Bronchial epithelial cell (primary cell): ENCODE data around the gene LTN1. TPM values are rescaled to one million over a fixed set of nuclear protein-coding genes. Genes with fewer than 3 reads are reported as not detected.

ENCODE experiments used
- DNase-seq: peaks from one replicate; pipeline ENCODE4 v3.0.0-alpha.2; 2010; ENCODE audit warnings: low read depth
- FAIRE-seq: peaks from 2 replicates; lab custom pipeline; 2011; peaks lifted over from hg19 to GRCh38; lab: Jason Lieb, UNC
- H3K27me3 ChIP-seq: 2 replicates; pipeline ENCODE4 v1.5.1; 2011; ENCODE audit warnings: low read length; ENCODE audit not compliant: control insufficient read depth, insufficient read depth
- H3K36me3 ChIP-seq: 2 replicates; pipeline ENCODE4 v1.5.1; 2011; ENCODE audit warnings: low read length; ENCODE audit not compliant: control insufficient read depth, insufficient read depth
- H3K4me3 ChIP-seq: 2 replicates; pipeline ENCODE4 v1.5.1; 2011; ENCODE audit warnings: mild to moderate bottlenecking, low read depth, low read length, control low read depth
- CTCF ChIP-seq: IDR thresholded peaks from 2 replicates; pipeline ENCODE4 v1.5.1; 2011; ENCODE audit warnings: mild to moderate bottlenecking, moderate library complexity, low read length, control low read depth, inconsistent platforms; ENCODE audit not compliant: insufficient read depth, severe bottlenecking
- total RNA-seq: library from RNA; depleted of rRNA; stranded (reverse); fragments of >200 nt; gene quantifications from 2 replicates; pipeline ENCODE4 v1.2.1, GENCODE V29; 2014

The LTN1 gene
- total RNA-seq, 1 donor from 2014 or later = 25.0 TPM

DNA sequence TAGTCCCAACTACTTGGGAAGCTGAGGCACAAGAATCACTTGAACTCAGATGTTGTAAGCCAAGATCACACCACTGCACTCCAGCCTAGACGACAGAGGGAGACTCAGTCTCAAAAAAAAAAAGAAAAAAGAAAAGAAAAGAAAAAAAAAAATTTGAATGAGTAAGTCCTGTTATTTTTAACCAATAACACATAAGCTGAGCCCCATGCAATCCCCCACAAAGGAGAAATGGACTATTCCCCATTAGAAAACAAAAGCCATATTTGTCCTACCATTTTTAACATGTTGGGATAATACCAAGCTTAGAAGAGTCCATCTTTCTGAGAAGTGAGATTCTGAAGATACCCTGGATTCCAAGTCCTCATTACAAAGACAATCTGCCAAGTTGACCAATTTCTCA, 32.4 kb downstream of the LTN1 start:
- no peak overlapping the region for H3K4me3 ChIP-seq
- FAIRE-seq = no peak
- peaks cover 3% of the 10 kb centered on the region for H3K36me3 ChIP-seq
- no peak for TF ChIP-seq CTCF
- DNase-seq = no peak
- H3K27me3 ChIP-seq = no peaks in the 10 kb centered on the region

- DNase-seq (peak; percentile 24), FAIRE-seq (no peak)
- no peak overlapping the region for H3K4me3 ChIP-seq
- H3K36me3 ChIP-seq = peaks cover 3% of the 10 kb centered on the region
- no peak for TF ChIP-seq CTCF
- no peaks in the 10 kb centered on the region for H3K27me3 ChIP-seq
Observed at GRCh38 chr21:28959367-28960099, 33.1 kb downstream of the LTN1 start.

GRCh38 chr21:28953247-28953646, 39.4 kb downstream of the LTN1 start:
- Histone ChIP-seq H3K4me3 (no peak overlapping the region), H3K27me3 (no peaks in the 10 kb centered on the region), H3K36me3 (peaks cover 7% of the 10 kb centered on the region)
- DNase-seq = no peak
- no peak for TF ChIP-seq CTCF
- no peak for FAIRE-seq

GRCh38 chr21:28952686-28953085, 40.0 kb downstream of the LTN1 start:
- Histone ChIP-seq H3K36me3 (peaks cover 7% of the 10 kb centered on the region), H3K27me3 (no peaks in the 10 kb centered on the region), H3K4me3 (no peak overlapping the region)
- DNase-seq (peak; percentile 12), FAIRE-seq (no peak)
- TF ChIP-seq CTCF = no peak

GRCh38 chr21:28949318-28949717, 43.4 kb downstream of the LTN1 start:
- Histone ChIP-seq H3K27me3 (no peaks in the 10 kb centered on the region), H3K36me3 (peaks cover 9% of the 10 kb centered on the region), H3K4me3 (no peak overlapping the region)
- DNase-seq (no peak), FAIRE-seq (no peak)
- TF ChIP-seq CTCF = no peak

DNA sequence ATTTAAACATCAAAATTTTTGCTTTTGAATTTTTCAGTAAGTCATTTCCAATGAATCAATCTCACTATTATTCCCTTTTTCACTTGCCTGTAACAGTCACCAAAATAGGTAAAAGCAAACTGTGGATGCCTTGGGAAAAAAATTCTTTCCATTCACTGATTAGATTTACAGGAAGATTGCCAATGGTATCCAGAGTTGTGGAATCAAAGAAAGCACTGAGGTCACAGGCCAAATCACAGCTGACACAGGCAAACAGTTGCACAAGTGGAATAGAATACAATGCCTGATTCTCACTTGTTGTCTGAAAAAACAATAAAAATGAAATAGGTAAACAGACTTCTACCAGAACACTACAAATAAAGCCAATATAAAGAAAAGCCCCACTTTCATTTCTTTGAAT, 48.4 kb downstream of the LTN1 start:
- no peak for DNase-seq
- no peak overlapping the region for H3K4me3 ChIP-seq
- H3K27me3 ChIP-seq = no peaks in the 10 kb centered on the region
- peaks cover 4% of the 10 kb centered on the region for H3K36me3 ChIP-seq
- no peak for TF ChIP-seq CTCF
- no peak for FAIRE-seq
